Endothelial cell of umbilical vein (primary cell): ENCODE measurements around the gene ENG. TPM values are rescaled to one million over a fixed set of nuclear protein-coding genes. Genes with fewer than 3 reads are reported as not detected.

Source experiments
- BruUV-seq: library from RNA; stranded (reverse); fragments of 400-500 nt; replicated peaks from 2 replicates; lab custom pipeline; 2021; lab: Mats Ljungman, UMichigan
- CTCF ChIA-PET: fragments of 300-600, 350-600 bp; sonication (Branson Sonifier 250); formaldehyde crosslinking; loops from one replicate; lab custom pipeline; 2021; ENCODE audit warnings: antibody characterized with exemption, inconsistent platforms; lab: Charles Lee
- POLR2A ChIA-PET: fragments of 300-600, 350-600 bp; sonication (Branson Sonifier 250); formaldehyde crosslinking; loops from one replicate; lab custom pipeline; 2021; ENCODE audit warnings: antibody characterized with exemption, inconsistent platforms; lab: Charles Lee
- DNase-seq: peaks from one replicate; pipeline ENCODE4 v3.0.0-alpha.2; 2011; ENCODE audit warnings: low read depth, low spot score
- FAIRE-seq: peaks from 2 replicates; lab custom pipeline; 2011; peaks lifted over from hg19 to GRCh38; lab: Jason Lieb, UNC
- H2AFZ ChIP-seq: 2 replicates; pipeline ENCODE4 v1.6.0; 2012; ENCODE audit warnings: low read depth, low read length, control low read depth, inconsistent platforms
- H3K27ac ChIP-seq: 2 replicates; pipeline ENCODE4 v1.5.1; 2011; ENCODE audit warnings: low read depth, mild to moderate bottlenecking, control low read depth, low read length, moderate library complexity; ENCODE audit not compliant: insufficient read depth
- H3K27me3 ChIP-seq, 2 experiments: 2 replicates each; pipeline versions ENCODE4 v1.6.0 to v1.6.1; 2011; ENCODE audit warnings: low read length in 2 of 2, mixed read lengths in 1 of 2; ENCODE audit not compliant: control insufficient read depth in 2 of 2, insufficient read depth in 2 of 2
- H3K36me3 ChIP-seq, 2 experiments: 2 replicates in 1 of 2; 3 replicates in 1 of 2; pipeline ENCODE4 v1.5.1; 2011; ENCODE audit warnings: low read length in 2 of 2, mild to moderate bottlenecking in 1 of 2, moderate library complexity in 1 of 2; ENCODE audit not compliant: control insufficient read depth in 2 of 2, insufficient read depth in 2 of 2; ENCODE audit errors: extremely low read depth in 1 of 2
- H3K4me1 ChIP-seq: 3 replicates; pipeline ENCODE4 v1.5.1; 2011; ENCODE audit warnings: mild to moderate bottlenecking, low read length; ENCODE audit not compliant: control insufficient read depth, insufficient read depth; ENCODE audit errors: extremely low read depth
- H3K4me2 ChIP-seq: 2 replicates; pipeline ENCODE4 v1.6.1; 2011; ENCODE audit warnings: low read length, control low read depth, mixed read lengths; ENCODE audit not compliant: insufficient read depth
- H3K4me3 ChIP-seq, 3 experiments: fragments of 200-600 bp in 1 of 3; sonication (generic), shearing (Covaris generic) in 1 of 3; replicated peaks in 1 of 3; 2 replicates each; pipeline ENCODE4 v1.5.1; 2011 to 2016; ENCODE audit warnings: control low read depth in 3 of 3, low read length in 3 of 3, mild to moderate bottlenecking in 2 of 3, inconsistent platforms in 1 of 3, low read depth in 1 of 3, moderate library complexity in 1 of 3; ENCODE audit not compliant: insufficient read depth in 1 of 3
- H3K79me2 ChIP-seq: 2 replicates; pipeline ENCODE4 v1.6.0; 2012; ENCODE audit warnings: low read length, inconsistent platforms; ENCODE audit not compliant: control insufficient read depth, insufficient read depth
- H3K9ac ChIP-seq: replicated peaks from 2 replicates; pipeline ENCODE3; 2011; ENCODE audit warnings: low read length, control low read depth; ENCODE audit not compliant: insufficient read depth; ENCODE audit errors: extremely low read depth
- H3K9me1 ChIP-seq: replicated peaks from 3 replicates; pipeline ENCODE4 v1.6.0; 2011; ENCODE audit warnings: mild to moderate bottlenecking, low read length; ENCODE audit not compliant: control insufficient read depth, insufficient read depth; ENCODE audit errors: extremely low read depth
- H3K9me3 ChIP-seq: replicated peaks from 2 replicates; pipeline ENCODE4 v1.5.1; 2012; ENCODE audit warnings: low read length, inconsistent platforms; ENCODE audit not compliant: control insufficient read depth, insufficient read depth
- H4K20me1 ChIP-seq: replicated peaks from 2 replicates; pipeline ENCODE3; 2011; ENCODE audit warnings: mild to moderate bottlenecking, low read length; ENCODE audit not compliant: control insufficient read depth, insufficient read depth; ENCODE audit errors: extremely low read depth
- EZH2 ChIP-seq: IDR thresholded peaks from 2 replicates; pipeline ENCODE4 v1.6.1; 2012; ENCODE audit warnings: borderline replicate concordance, low read depth, mild to moderate bottlenecking, moderate library complexity, low read length, inconsistent platforms; ENCODE audit not compliant: severe bottlenecking
- FOS ChIP-seq: IDR thresholded peaks from 2 replicates; pipeline ENCODE4 v1.6.1; 2011; ENCODE audit warnings: mild to moderate bottlenecking, low read length, moderate library complexity, borderline replicate concordance; ENCODE audit not compliant: insufficient read depth
- GATA2 ChIP-seq: IDR thresholded peaks from 2 replicates; pipeline ENCODE4 v1.7.0; 2011; ENCODE audit warnings: low read depth, mild to moderate bottlenecking, moderate library complexity, mixed read lengths, low read length; ENCODE audit not compliant: insufficient read length, insufficient read depth
- JUN ChIP-seq: IDR thresholded peaks from 2 replicates; pipeline ENCODE4 v1.6.1; 2011; ENCODE audit warnings: borderline replicate concordance, low read depth; ENCODE audit not compliant: insufficient read length, insufficient read depth
- MYC ChIP-seq: IDR thresholded peaks from one replicate; pipeline ENCODE4 v1.6.1; 2011; ENCODE audit warnings: mild to moderate bottlenecking, low read depth, low read length
- POLR2A ChIP-seq: IDR thresholded peaks from 2 replicates; pipeline ENCODE4 v1.6.1; 2012; ENCODE audit warnings: low read depth, mild to moderate bottlenecking, control low read depth, low read length
- POLR2AphosphoS5 ChIP-seq: IDR thresholded peaks from 2 replicates; pipeline ENCODE4 v1.6.1; 2012; ENCODE audit warnings: low read depth, mild to moderate bottlenecking, control low read depth, low read length, moderate library complexity; ENCODE audit not compliant: insufficient read depth
- dilution Hi-C: fragments of 300-500 bp; cut with MboI; formaldehyde crosslinking; loops from one replicate; pipeline ENCODE4 v1.15.0; 2019; ENCODE audit warnings: low sequenced_read_pairs; ENCODE audit not compliant: extremely low pct_ligation_motif_present
- intact Hi-C: fragments of 100-400 bp; cut with micrococcal nuclease; formaldehyde crosslinking; loops from one replicate; pipeline ENCODE4 v1.10.0; 2022
- polyA plus RNA-seq, 4 experiments: library from polyadenylated mRNA; depleted of rRNA in 3 of 4; stranded (reverse) in 3 of 4; unstranded in 1 of 4; fragments of >200 nt; gene quantifications; 2 replicates each; pipeline versions ENCODE4 v1.2.1 to v1.2.3, GENCODE V29; 2011 to 2012; ENCODE audit warnings: missing spikeins in 1 of 4
- total RNA-seq: library from RNA; stranded (reverse); gene quantifications from 2 replicates; pipeline ENCODE4 v1.2.3, GENCODE V29; 2021
- TF ChIP-seq, protein P1 (sequence below): IDR thresholded peaks from 2 replicates; pipeline ENCODE4 v1.6.1; 2011; ENCODE audit not compliant: insufficient read depth, insufficient read length
- TF ChIP-seq, protein P2 (sequence below), 2 donors: IDR thresholded peaks; 1 replicate in 1 of 2; 2 replicates in 1 of 2; pipeline ENCODE4 v1.5.1; 2011; ENCODE audit warnings: low read length in 2 of 2, mild to moderate bottlenecking in 2 of 2, moderate library complexity in 2 of 2, control low read depth in 1 of 2, inconsistent platforms in 1 of 2, low read depth in 1 of 2; ENCODE audit not compliant: insufficient read depth in 1 of 2; ENCODE audit errors: extremely low read depth in 1 of 2

The ENG gene
- total and polyA plus RNA-seq, 2 donors (not counting 3 experiments of a cell fraction or from before 2014, with no cell fraction given) = 338 to 728 TPM

DNA sequence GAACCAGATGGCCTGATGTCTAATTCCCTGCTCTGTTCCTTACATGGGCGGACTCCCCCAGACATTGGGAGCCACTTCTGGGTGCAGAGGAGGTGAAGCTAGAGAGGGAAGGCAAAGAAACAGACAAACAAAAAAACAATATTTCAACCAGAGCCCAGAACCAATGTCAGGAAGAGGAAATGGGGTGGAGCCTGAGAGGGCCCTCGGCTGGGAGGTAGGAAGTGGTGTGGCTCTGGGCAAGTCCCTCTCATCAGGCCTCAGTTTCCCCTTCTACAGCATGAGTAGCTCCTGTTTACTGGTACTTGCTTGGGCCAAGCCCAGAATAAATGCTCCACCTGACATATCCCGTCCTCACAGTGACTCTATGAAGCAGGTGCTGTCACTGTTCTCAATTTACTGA is 87.0 kb downstream of the ENG start:
- ChIA-PET CTCF (interaction anchor here (1.0 to 11.3 kb wide), 3 partner anchors 15 to 102 kb away, joined by 4 to 167 read pairs (median 5); partner anchors contain the start of genes CDK9, SH2D3C and TOR2A), POLR2A (interaction anchor here (0.9 to 1.0 kb wide), 2 partner anchors 22 to 103 kb away, joined by 3 to 7 read pairs; no protein-coding TSS in a partner anchor)
- H3K9me3 ChIP-seq = no peaks in the 10 kb centered on the region
- H3K4me2 ChIP-seq = peak overlapping the region; percentile 53
- H3K4me3 ChIP-seq = peak overlapping the region in 2 of 3 experiments; percentile 26 to 65
- no peak overlapping the region for H2AFZ ChIP-seq
- H3K79me2 ChIP-seq = peaks cover 57% of the 10 kb centered on the region
- H3K27me3 ChIP-seq = no peaks in the 10 kb centered on the region
- peak overlapping the region; percentile 96 for H3K27ac ChIP-seq
- peaks cover 71% of the 10 kb centered on the region for H3K4me1 ChIP-seq
- peak overlapping the region; percentile 91 for H3K9ac ChIP-seq
- intact Hi-C loops = no loop called here
- H3K9me1 ChIP-seq = no peaks in the 10 kb centered on the region
- no TSS peak for BruUV-seq
- dilution Hi-C loops = no loop called here
- H4K20me1 ChIP-seq = no peaks in the 10 kb centered on the region
- no peak for TF ChIP-seq POLR2A
- TF ChIP-seq EZH2 = no peak
- TF ChIP-seq FOS = no peak
- no peak for TF ChIP-seq MYC
- TF ChIP-seq, protein P1, sequence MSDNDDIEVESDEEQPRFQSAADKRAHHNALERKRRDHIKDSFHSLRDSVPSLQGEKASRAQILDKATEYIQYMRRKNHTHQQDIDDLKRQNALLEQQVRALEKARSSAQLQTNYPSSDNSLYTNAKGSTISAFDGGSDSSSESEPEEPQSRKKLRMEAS = no peak
- TF ChIP-seq, protein P2, sequence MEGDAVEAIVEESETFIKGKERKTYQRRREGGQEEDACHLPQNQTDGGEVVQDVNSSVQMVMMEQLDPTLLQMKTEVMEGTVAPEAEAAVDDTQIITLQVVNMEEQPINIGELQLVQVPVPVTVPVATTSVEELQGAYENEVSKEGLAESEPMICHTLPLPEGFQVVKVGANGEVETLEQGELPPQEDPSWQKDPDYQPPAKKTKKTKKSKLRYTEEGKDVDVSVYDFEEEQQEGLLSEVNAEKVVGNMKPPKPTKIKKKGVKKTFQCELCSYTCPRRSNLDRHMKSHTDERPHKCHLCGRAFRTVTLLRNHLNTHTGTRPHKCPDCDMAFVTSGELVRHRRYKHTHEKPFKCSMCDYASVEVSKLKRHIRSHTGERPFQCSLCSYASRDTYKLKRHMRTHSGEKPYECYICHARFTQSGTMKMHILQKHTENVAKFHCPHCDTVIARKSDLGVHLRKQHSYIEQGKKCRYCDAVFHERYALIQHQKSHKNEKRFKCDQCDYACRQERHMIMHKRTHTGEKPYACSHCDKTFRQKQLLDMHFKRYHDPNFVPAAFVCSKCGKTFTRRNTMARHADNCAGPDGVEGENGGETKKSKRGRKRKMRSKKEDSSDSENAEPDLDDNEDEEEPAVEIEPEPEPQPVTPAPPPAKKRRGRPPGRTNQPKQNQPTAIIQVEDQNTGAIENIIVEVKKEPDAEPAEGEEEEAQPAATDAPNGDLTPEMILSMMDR (IDR thresholded peaks at IDR 0.05; ENCODE audit: extremely low read depth in 1 of 2, insufficient read depth in 1 of 2, low read depth in 1 of 2, low read length in 2 of 2) = no peak
- no peak for TF ChIP-seq GATA2
- no peak for TF ChIP-seq JUN
- TF ChIP-seq POLR2AphosphoS5 = peak; percentile 14
- FAIRE-seq (peak; percentile 76), DNase-seq (peak; percentile 41)
- peaks cover 9 to 12% of the 10 kb centered on the region in 2 experiments for H3K36me3 ChIP-seq
